HepG2 (cell line): ENCODE measurements around the gene VASN. TPM values are rescaled to one million over a fixed set of nuclear protein-coding genes. Genes with fewer than 3 reads are reported as not detected.

Source experiments
- CEBPB ChIP-seq: IDR thresholded peaks from 2 replicates; pipeline ENCODE4 v1.6.1; 2011; ENCODE audit warnings: low read depth, low read length, improper control_type of control experiment, borderline replicate concordance
- DNMT1 ChIP-seq: sonication (generic); formaldehyde crosslinking; IDR thresholded peaks from 2 replicates; pipeline ENCODE4 v1.5.1; 2020; ENCODE audit warnings: mild to moderate bottlenecking, missing genetic modification reagents
- FOXJ3 ChIP-seq: sonication (generic); formaldehyde crosslinking; IDR thresholded peaks from 2 replicates; pipeline ENCODE4 v1.4.0; 2020; ENCODE audit warnings: missing genetic modification reagents, mild to moderate bottlenecking, borderline replicate concordance
- GTF3A ChIP-seq: sonication (generic); formaldehyde crosslinking; conservative IDR thresholded peaks from 2 replicates; pipeline ENCODE4 v1.4.0; 2020; ENCODE audit warnings: mild to moderate bottlenecking, missing genetic modification reagents
- JDP2 ChIP-seq: sonication (generic); formaldehyde crosslinking; IDR thresholded peaks from 2 replicates; pipeline ENCODE4 v1.8.1; 2022; ENCODE audit warnings: missing genetic modification reagents, borderline replicate concordance
- MEIS2 ChIP-seq: sonication (generic); formaldehyde crosslinking; IDR thresholded peaks from 2 replicates; pipeline ENCODE4 v1.9.0; 2021; ENCODE audit warnings: mild to moderate bottlenecking, missing genetic modification reagents
- MXD1 ChIP-seq: sonication (generic); formaldehyde crosslinking; IDR thresholded peaks from 2 replicates; pipeline ENCODE4 v1.4.0; 2020; ENCODE audit warnings: mild to moderate bottlenecking, missing genetic modification reagents
- NR2F2 ChIP-seq: IDR thresholded peaks from 2 replicates; pipeline ENCODE4 v1.6.1; 2012; ENCODE audit warnings: low read depth, inconsistent platforms, borderline replicate concordance
- PCBP1 ChIP-seq: fragments of 200-400 bp; formaldehyde crosslinking; IDR thresholded peaks from 2 replicates; pipeline ENCODE4 v1.6.1; 2017; ENCODE audit warnings: mild to moderate bottlenecking, low read depth, low read length, borderline replicate concordance
- PHF21A ChIP-seq: sonication (generic); formaldehyde crosslinking; IDR thresholded peaks from 2 replicates; pipeline ENCODE4 v1.5.0; 2020; ENCODE audit warnings: mild to moderate bottlenecking, missing genetic modification reagents
- SALL1 ChIP-seq: sonication (generic); formaldehyde crosslinking; IDR thresholded peaks from 2 replicates; pipeline ENCODE4 v1.8.0; 2022; ENCODE audit warnings: mild to moderate bottlenecking, missing genetic modification reagents
- SALL2 ChIP-seq: sonication (generic); formaldehyde crosslinking; IDR thresholded peaks from 2 replicates; pipeline ENCODE4 v1.8.1; 2023; ENCODE audit warnings: mild to moderate bottlenecking, missing genetic modification reagents, inconsistent platforms
- TERF1 ChIP-seq: sonication (generic); formaldehyde crosslinking; IDR thresholded peaks from 2 replicates; pipeline ENCODE4 v1.8.0; 2022; ENCODE audit warnings: mild to moderate bottlenecking, missing genetic modification reagents, moderate library complexity
- UBTF ChIP-seq: sonication (generic); formaldehyde crosslinking; IDR thresholded peaks from 2 replicates; pipeline ENCODE4 v1.4.0; 2020; ENCODE audit warnings: mild to moderate bottlenecking, missing genetic modification reagents
- WIZ ChIP-seq: sonication (generic); formaldehyde crosslinking; IDR thresholded peaks from 2 replicates; pipeline ENCODE4 v1.5.1; 2020; ENCODE audit warnings: mild to moderate bottlenecking, missing genetic modification reagents
- XBP1 ChIP-seq: sonication (generic); formaldehyde crosslinking; IDR thresholded peaks from 2 replicates; pipeline ENCODE4 v1.5.0; 2020; ENCODE audit warnings: missing genetic modification reagents
- ZBTB2 ChIP-seq: sonication (generic); formaldehyde crosslinking; IDR thresholded peaks from 2 replicates; pipeline ENCODE4 v1.8.0; 2022; ENCODE audit warnings: low read depth, missing genetic modification reagents
- ZGPAT ChIP-seq: IDR thresholded peaks from 2 replicates; pipeline ENCODE4 v1.6.1; 2016; ENCODE audit warnings: mild to moderate bottlenecking
- ZKSCAN5 ChIP-seq: sonication (generic); formaldehyde crosslinking; IDR thresholded peaks from 2 replicates; pipeline ENCODE4 v1.5.1; 2020; ENCODE audit warnings: mild to moderate bottlenecking, missing genetic modification reagents
- ZNF3 ChIP-seq: IDR thresholded peaks from 2 replicates; pipeline ENCODE4 v1.7.0; 2017; ENCODE audit warnings: inconsistent platforms
- ZNF33A ChIP-seq: sonication (generic); formaldehyde crosslinking; IDR thresholded peaks from 2 replicates; pipeline ENCODE4 v1.5.1; 2020; ENCODE audit warnings: missing genetic modification reagents, mild to moderate bottlenecking, moderate library complexity, borderline replicate concordance
- ZNF605 ChIP-seq: sonication (generic); formaldehyde crosslinking; IDR thresholded peaks from 2 replicates; pipeline ENCODE4 v1.8.0; 2022; ENCODE audit warnings: mild to moderate bottlenecking, missing genetic modification reagents
- ZNF678 ChIP-seq: sonication (generic); formaldehyde crosslinking; IDR thresholded peaks from 2 replicates; pipeline ENCODE4 v1.4.0; 2020; ENCODE audit warnings: mild to moderate bottlenecking, missing genetic modification reagents
- polyA plus RNA-seq, 8 experiments: library from polyadenylated mRNA; depleted of rRNA in 3 of 8; stranded (reverse) in 7 of 8; unstranded in 1 of 8; fragments of >200 nt; fragmentation: Illumina TruSeq in 4 of 8; extraction: Trizol in 4 of 8; gene quantifications; 2 replicates each; pipeline versions ENCODE4 v1.2.1 to v1.2.3, GENCODE V29; 2011 to 2016; ENCODE audit warnings: low read depth in 4 of 8, missing spikeins in 1 of 8, mixed read lengths in 1 of 8; ENCODE audit not compliant: insufficient read depth in 1 of 8
- total RNA-seq, 5 experiments: library from RNA; depleted of rRNA; stranded (reverse); fragments of >200 nt; fragmentation: Illumina TruSeq; extraction: Trizol; gene quantifications; 2 replicates each; pipeline ENCODE4 v1.2.3, GENCODE V29; 2016; ENCODE audit warnings: low read depth in 1 of 5

The VASN gene
- total and polyA plus RNA-seq, 2 of the 13 experiments (the other 11 are each of a cell fraction or from before 2014, with no cell fraction given) = 8.4 to 18.2 TPM

GRCh38 chr16:4416200-4417032 is 44.8 kb downstream of the VASN start, which contains the start of gene CORO7 (continued):
- TF ChIP-seq PHF21A (CRISPR knock-in tag) = 0 out of 2 replicates have a peak, but pooled peaks have one; percentile 14
- peak; percentile 22; the same call in 1 of the 2 replicates for TF ChIP-seq TERF1 (CRISPR knock-in tag)
- TF ChIP-seq ZNF33A (CRISPR knock-in tag) = no peak
- peak; percentile 42; the same call in 1 of the 2 replicates for TF ChIP-seq SALL2 (CRISPR knock-in tag)
- no peak for TF ChIP-seq GTF3A
- no peak for TF ChIP-seq CEBPB
- 0 out of 2 replicates have a peak, but pooled peaks have one; percentile 65 for TF ChIP-seq ZNF605 (CRISPR knock-in tag)
- TF ChIP-seq JDP2 (CRISPR knock-in tag) = no peak
- TF ChIP-seq MEIS2 (CRISPR knock-in tag) = no peak
- no peak for TF ChIP-seq XBP1 (CRISPR knock-in tag)
- TF ChIP-seq DNMT1 (CRISPR knock-in tag) = no peak
- TF ChIP-seq WIZ = 0 out of 2 replicates have a peak, but pooled peaks have one; percentile 30
- no peak for TF ChIP-seq ZBTB2 (CRISPR knock-in tag)
- no peak; the same call in 1 of the 2 replicates for TF ChIP-seq UBTF (CRISPR knock-in tag)
- TF ChIP-seq FOXJ3 (CRISPR knock-in tag) = no peak
- no peak for TF ChIP-seq ZNF678 (CRISPR knock-in tag)
- TF ChIP-seq ZNF3 = no peak
- TF ChIP-seq MXD1 (CRISPR knock-in tag) = peak; percentile 67; the same call in 1 of the 2 replicates
- TF ChIP-seq ZKSCAN5 (CRISPR knock-in tag) = no peak
- TF ChIP-seq NR2F2 = no peak
- TF ChIP-seq SALL1 (CRISPR knock-in tag) = peak; percentile 73
- TF ChIP-seq PCBP1 = no peak
- peak; percentile 48; the same call in 1 of the 2 replicates for TF ChIP-seq ZGPAT
